HCT116 (cell line): ENCODE data around the gene XRN1. TPM values are rescaled to one million over a fixed set of nuclear protein-coding genes. Genes with fewer than 3 reads are reported as not detected.

Experiments
- ATAC-seq: fragments of 200-7000 bp; cut with Tn5 transposase; 2 replicates; pipeline ENCODE4 v1.9.1; 2020; ENCODE audit warnings: mild to moderate bottlenecking, moderate library complexity
- BruUV-seq: library from RNA; stranded (reverse); fragments of 400-500 nt; replicated peaks from 2 replicates; lab custom pipeline; 2021; lab: Mats Ljungman, UMichigan
- CTCF ChIA-PET: fragments of 300-600 bp; sonication (Branson Sonifier 250); formaldehyde crosslinking; loops from one replicate; lab custom pipeline; 2021; ENCODE audit warnings: antibody characterized with exemption; lab: Charles Lee
- POLR2A ChIA-PET: fragments of 300-600, 350-600 bp; sonication (Branson Sonifier 250); formaldehyde crosslinking; loops from one replicate; lab custom pipeline; 2021; ENCODE audit warnings: antibody characterized with exemption; lab: Charles Lee
- RAD21 ChIA-PET, 2 experiments: fragments of 300-600 bp; sonication (Branson Sonifier 250); formaldehyde crosslinking; loops; one replicate each; lab custom pipeline; 2023; ENCODE audit warnings: low total read pairs in 2 of 2; ENCODE audit not compliant: uncharacterized antibody in 2 of 2, unreplicated experiment in 2 of 2, low non-redundant PET in 1 of 2; lab: Charles Lee
- DNase-seq: peaks from one replicate; pipeline ENCODE4 v3.0.0-alpha.2; 2010; ENCODE audit warnings: low read depth, low spot score
- H2AFZ ChIP-seq: fragments of 200-600 bp; shearing (Covaris generic), sonication (generic); 2 replicates; pipeline ENCODE4 v1.6.1; 2017; ENCODE audit warnings: low read depth, mixed run types, mixed read lengths, antibody characterized with exemption, low read length; ENCODE audit not compliant: poor library complexity, severe bottlenecking
- H3K27ac ChIP-seq: 2 replicates; pipeline ENCODE4 v1.5.1; 2012; ENCODE audit warnings: low read depth, low read length
- H3K27me3 ChIP-seq: fragments of 200-600 bp; sonication (generic); 2 replicates; pipeline ENCODE4 v1.6.1; 2016; ENCODE audit warnings: mixed run types, low read length, mixed read lengths; ENCODE audit not compliant: insufficient read depth
- H3K36me3 ChIP-seq, 2 experiments: fragments of 200-500 bp in 1 of 2; fragments of 200-600 bp in 1 of 2; sonication (Bioruptor generic) in 1 of 2; sonication (generic) in 1 of 2; 2 replicates each; pipeline versions ENCODE4 v1.5.1 to v1.6.1; 2014 to 2016; ENCODE audit warnings: low read length in 2 of 2, inconsistent platforms in 1 of 2, mixed read lengths in 1 of 2, mixed run types in 1 of 2; ENCODE audit not compliant: insufficient read depth in 2 of 2, control insufficient read depth in 1 of 2
- H3K4me1 ChIP-seq, 2 experiments: fragments of 200-600 bp in 1 of 2; sonication (generic) in 1 of 2; 2 replicates each; pipeline versions ENCODE4 v1.5.1 to v1.6.1; 2012 to 2017; ENCODE audit warnings: low read length in 2 of 2, inconsistent platforms in 1 of 2, mild to moderate bottlenecking in 1 of 2, mixed read lengths in 1 of 2, mixed run types in 1 of 2, moderate library complexity in 1 of 2; ENCODE audit not compliant: insufficient read depth in 2 of 2, control insufficient read depth in 1 of 2
- H3K4me2 ChIP-seq: fragments of 200-600 bp; sonication (generic); 2 replicates; pipeline ENCODE4 v1.6.1; 2017; ENCODE audit warnings: mixed run types, low read length, mixed read lengths
- H3K4me3 ChIP-seq, 2 experiments: fragments of 200-600 bp in 1 of 2; sonication (generic) in 1 of 2; replicated peaks in 1 of 2; 2 replicates each; pipeline ENCODE4 v1.5.1; 2011 to 2016; ENCODE audit warnings: low read length in 2 of 2, control low read depth in 1 of 2, low read depth in 1 of 2, mild to moderate bottlenecking in 1 of 2, mixed read lengths in 1 of 2, mixed run types in 1 of 2
- H3K79me2 ChIP-seq: fragments of 200-600 bp; sonication (generic); 2 replicates; pipeline ENCODE4 v1.6.1; 2017; ENCODE audit warnings: mild to moderate bottlenecking, mixed run types, low read length, moderate library complexity, mixed read lengths; ENCODE audit not compliant: insufficient read depth
- H3K9ac ChIP-seq: fragments of 200-600 bp; sonication (generic); 2 replicates; pipeline ENCODE4 v1.6.1; 2016; ENCODE audit warnings: low read length, mixed read lengths
- H3K9me2 ChIP-seq: fragments of 200-600 bp; sonication (generic), shearing (Covaris generic); 2 replicates; pipeline ENCODE4 v1.6.1; 2017; ENCODE audit warnings: mixed run types, mild to moderate bottlenecking, moderate library complexity; ENCODE audit not compliant: insufficient read depth
- H3K9me3 ChIP-seq, 2 experiments: fragments of 200-500 bp in 1 of 2; fragments of 200-600 bp in 1 of 2; sonication (Bioruptor generic) in 1 of 2; sonication (generic) in 1 of 2; 2 replicates each; pipeline ENCODE4 v1.6.1; 2014 to 2017; ENCODE audit warnings: low read length in 2 of 2, mixed read lengths in 2 of 2, inconsistent platforms in 1 of 2, low read depth in 1 of 2, mild to moderate bottlenecking in 1 of 2, mixed run types in 1 of 2, moderate library complexity in 1 of 2; ENCODE audit not compliant: control insufficient read depth in 1 of 2, insufficient read depth in 1 of 2
- H4K20me1 ChIP-seq: fragments of 200-600 bp; sonication (generic), shearing (Covaris generic); 2 replicates; pipeline ENCODE4 v1.6.1; 2017; ENCODE audit warnings: mixed run types, mild to moderate bottlenecking, moderate library complexity; ENCODE audit not compliant: insufficient read depth
- ATF3 ChIP-seq: IDR thresholded peaks from 2 replicates; pipeline ENCODE4 v1.6.1; 2012
- CBX3 ChIP-seq: IDR thresholded peaks from 2 replicates; pipeline ENCODE4 v1.6.1; 2012; ENCODE audit warnings: low read depth
- CEBPB ChIP-seq: IDR thresholded peaks from 2 replicates; pipeline ENCODE4 v1.6.1; 2012; ENCODE audit warnings: low read depth
- EGR1 ChIP-seq: IDR thresholded peaks from 2 replicates; pipeline ENCODE4 v1.6.1; 2012; ENCODE audit warnings: low read depth
- EZH2 ChIP-seq: fragments of 200-600 bp; sonication (generic); IDR thresholded peaks from 2 replicates; pipeline ENCODE4 v1.6.1; 2017; ENCODE audit warnings: antibody characterized with exemption, mixed run types
- EZH2phosphoT487 ChIP-seq: fragments of 200-600 bp; IDR thresholded peaks from 2 replicates; pipeline ENCODE4 v1.6.1; 2018; ENCODE audit warnings: antibody characterized with exemption, borderline replicate concordance
- FOSL1 ChIP-seq: IDR thresholded peaks from 2 replicates; pipeline ENCODE4 v1.6.1; 2012; ENCODE audit warnings: low read depth
- JUND ChIP-seq: IDR thresholded peaks from 2 replicates; pipeline ENCODE4 v1.6.1; 2012
- POLR2A ChIP-seq: IDR thresholded peaks from 2 replicates; pipeline ENCODE4 v1.7.0; 2011; ENCODE audit warnings: borderline replicate concordance; ENCODE audit not compliant: insufficient read depth, insufficient read length; ENCODE audit errors: extremely low read depth
- RAD21 ChIP-seq: IDR thresholded peaks from 2 replicates; pipeline ENCODE4 v1.6.1; 2012; ENCODE audit warnings: low read depth, mild to moderate bottlenecking
- SIN3A ChIP-seq: IDR thresholded peaks from 2 replicates; pipeline ENCODE4 v1.6.1; 2012; ENCODE audit warnings: low read depth
- SP1 ChIP-seq: IDR thresholded peaks from 2 replicates; pipeline ENCODE4 v1.6.1; 2012; ENCODE audit warnings: low read depth
- SRF ChIP-seq: IDR thresholded peaks from 2 replicates; pipeline ENCODE4 v1.6.1; 2012; ENCODE audit warnings: low read depth
- TCF7L2 ChIP-seq: IDR thresholded peaks from 2 replicates; pipeline ENCODE4 v1.7.0; 2011; ENCODE audit warnings: borderline replicate concordance, inconsistent platforms; ENCODE audit not compliant: insufficient read depth, insufficient read length; ENCODE audit errors: extremely low read depth
- YY1 ChIP-seq: IDR thresholded peaks from 2 replicates; pipeline ENCODE4 v1.6.1; 2011; ENCODE audit warnings: low read length, low read depth, moderate library complexity, mild to moderate bottlenecking; ENCODE audit not compliant: insufficient replicate concordance; ENCODE audit errors: extremely low read depth
- ZBTB33 ChIP-seq: IDR thresholded peaks from 2 replicates; pipeline ENCODE4 v1.6.1; 2011; ENCODE audit warnings: mild to moderate bottlenecking, low read length, moderate library complexity; ENCODE audit not compliant: insufficient replicate concordance; ENCODE audit errors: extremely low read depth
- ZFX ChIP-seq: fragments of 450-650 bp; IDR thresholded peaks from 2 replicates; pipeline ENCODE4 v1.6.1; 2017
- ZNF274 ChIP-seq: fragments of 200-500 bp; sonication (Bioruptor generic); IDR thresholded peaks from 2 replicates; pipeline ENCODE4 v1.6.1; 2014; ENCODE audit warnings: mild to moderate bottlenecking, low read depth, low read length, inconsistent platforms
- intact Hi-C: fragments of 100-400 bp; cut with micrococcal nuclease; formaldehyde crosslinking; loops from 2 replicates; pipeline ENCODE4 v1.10.0; 2022
- total RNA-seq: library from RNA; stranded (reverse); gene quantifications from one replicate; pipeline ENCODE4 v1.2.1, GENCODE V29; 2021; ENCODE audit not compliant: unreplicated experiment
- TF ChIP-seq, protein P1 (sequence below): IDR thresholded peaks from 2 replicates; pipeline ENCODE4 v1.6.1; 2012; ENCODE audit warnings: low read depth
- TF ChIP-seq, protein P2 (sequence below): IDR thresholded peaks from 2 replicates; pipeline ENCODE4 v1.6.1; 2012

XRN1 gene
- total RNA-seq, 1 experiment from 2014 or later, result 21.3 TPM

- DNase-seq, result no peak
- RAD21 ChIA-PET, result no interaction called here
- H3K4me3 ChIP-seq, result no peak overlapping the region
- H3K27me3 ChIP-seq, result no peaks in the 10 kb centered on the region
- H3K79me2 ChIP-seq, result peaks cover 15% of the 10 kb centered on the region; the same call in 1 of the 2 replicates
- H3K9me3 ChIP-seq, result no peaks in the 10 kb centered on the region
- no peaks in the 10 kb centered on the region for H3K9me2 ChIP-seq
- no peak overlapping the region for H2AFZ ChIP-seq
- intact Hi-C loops, result no loop called here
- H4K20me1 ChIP-seq, result no peaks in the 10 kb centered on the region
- POLR2A ChIA-PET, result no interaction called here
- CTCF ChIA-PET, result no interaction called here
- no peak overlapping the region for H3K27ac ChIP-seq
- no peak overlapping the region for H3K9ac ChIP-seq
- no peaks in the 10 kb centered on the region for H3K36me3 ChIP-seq
- H3K4me1 ChIP-seq, result no peaks in the 10 kb centered on the region
- no peak overlapping the region for H3K4me2 ChIP-seq
- BruUV-seq, result no TSS peak
- TF ChIP-seq EGR1 (no peak), JUND (no peak), RAD21 (no peak), ATF3 (no peak), TCF7L2 (no peak), SP1 (no peak), EZH2phosphoT487 (no peak), SIN3A (no peak), ZFX (no peak), FOSL1 (no peak), SRF (no peak), CBX3 (no peak), ZBTB33 (no peak), POLR2A (no peak), YY1 (no peak), CEBPB (no peak), ZNF274 (no peak), EZH2 (no peak)
- TF ChIP-seq, protein P1, sequence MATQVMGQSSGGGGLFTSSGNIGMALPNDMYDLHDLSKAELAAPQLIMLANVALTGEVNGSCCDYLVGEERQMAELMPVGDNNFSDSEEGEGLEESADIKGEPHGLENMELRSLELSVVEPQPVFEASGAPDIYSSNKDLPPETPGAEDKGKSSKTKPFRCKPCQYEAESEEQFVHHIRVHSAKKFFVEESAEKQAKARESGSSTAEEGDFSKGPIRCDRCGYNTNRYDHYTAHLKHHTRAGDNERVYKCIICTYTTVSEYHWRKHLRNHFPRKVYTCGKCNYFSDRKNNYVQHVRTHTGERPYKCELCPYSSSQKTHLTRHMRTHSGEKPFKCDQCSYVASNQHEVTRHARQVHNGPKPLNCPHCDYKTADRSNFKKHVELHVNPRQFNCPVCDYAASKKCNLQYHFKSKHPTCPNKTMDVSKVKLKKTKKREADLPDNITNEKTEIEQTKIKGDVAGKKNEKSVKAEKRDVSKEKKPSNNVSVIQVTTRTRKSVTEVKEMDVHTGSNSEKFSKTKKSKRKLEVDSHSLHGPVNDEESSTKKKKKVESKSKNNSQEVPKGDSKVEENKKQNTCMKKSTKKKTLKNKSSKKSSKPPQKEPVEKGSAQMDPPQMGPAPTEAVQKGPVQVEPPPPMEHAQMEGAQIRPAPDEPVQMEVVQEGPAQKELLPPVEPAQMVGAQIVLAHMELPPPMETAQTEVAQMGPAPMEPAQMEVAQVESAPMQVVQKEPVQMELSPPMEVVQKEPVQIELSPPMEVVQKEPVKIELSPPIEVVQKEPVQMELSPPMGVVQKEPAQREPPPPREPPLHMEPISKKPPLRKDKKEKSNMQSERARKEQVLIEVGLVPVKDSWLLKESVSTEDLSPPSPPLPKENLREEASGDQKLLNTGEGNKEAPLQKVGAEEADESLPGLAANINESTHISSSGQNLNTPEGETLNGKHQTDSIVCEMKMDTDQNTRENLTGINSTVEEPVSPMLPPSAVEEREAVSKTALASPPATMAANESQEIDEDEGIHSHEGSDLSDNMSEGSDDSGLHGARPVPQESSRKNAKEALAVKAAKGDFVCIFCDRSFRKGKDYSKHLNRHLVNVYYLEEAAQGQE, result no peak
- TF ChIP-seq, protein P2, sequence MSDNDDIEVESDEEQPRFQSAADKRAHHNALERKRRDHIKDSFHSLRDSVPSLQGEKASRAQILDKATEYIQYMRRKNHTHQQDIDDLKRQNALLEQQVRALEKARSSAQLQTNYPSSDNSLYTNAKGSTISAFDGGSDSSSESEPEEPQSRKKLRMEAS, result no peak
- ATAC-seq, result no peak
These were observed 14.7 kb downstream of the XRN1 start for GRCh38 chr3:142433110-142433509.
